NCI-H1417 treated with DMSO at 0.1 percent for 48 hours (cell line): Measurements from ENCODE around the gene TMEM255A.
"Not testable (repeated sequence)": the region's sequence is repeated elsewhere in the genome, so short reads cannot be mapped to it uniquely, and the experiment has no call there.

Experiments used
- DNase-seq: peaks from one replicate; lab custom pipeline; 2025; lab: John Stamatoyannopoulos, UW

The TMEM255A gene

GRCh38 chrX:120310861-120311726 is at the start of gene TMEM255A:
Gene TMEM255A, minus strand, starts transcription at chrX:120311461. Its CDS starts 152 bp downstream, at chrX:120311309.
- no peak for DNase-seq

- DNase-seq: peak; percentile 12
Measured at GRCh38 chrX:120358737-120359456, 47.6 kb upstream of the TMEM255A start.

- DNase-seq: no peak
Measured at GRCh38 chrX:120357186-120357585, 45.9 kb upstream of the TMEM255A start.

- DNase-seq: no peak
Measured at GRCh38 chrX:120356084-120356483, 44.8 kb upstream of the TMEM255A start.

GRCh38 chrX:120350450-120351138 is 39.3 kb upstream of the TMEM255A start:
- DNase-seq: no peak

- DNase-seq: not testable (repeated sequence)
Measured at GRCh38 chrX:120344566-120344965, 33.3 kb upstream of the TMEM255A start.

GRCh38 chrX:120336899-120337298 is 25.6 kb upstream of the TMEM255A start:
- no peak for DNase-seq

GRCh38 chrX:120335289-120335688 is 24.0 kb upstream of the TMEM255A start:
- no peak for DNase-seq

GRCh38 chrX:120334603-120335002 is 23.3 kb upstream of the TMEM255A start:
- DNase-seq: no peak

- DNase-seq: no peak
Measured at GRCh38 chrX:120334151-120334550, 22.9 kb upstream of the TMEM255A start.

- no peak for DNase-seq
Measured at GRCh38 chrX:120332394-120332793, 21.1 kb upstream of the TMEM255A start.

- DNase-seq: no peak
Measured at GRCh38 chrX:120331116-120331515, 19.9 kb upstream of the TMEM255A start.

- DNase-seq: no peak
Measured at GRCh38 chrX:120321520-120322281, 10.4 kb upstream of the TMEM255A start.

GRCh38 chrX:120318411-120318810 is 7.2 kb upstream of the TMEM255A start:
- DNase-seq: no peak

- DNase-seq: no peak
Measured at GRCh38 chrX:120316587-120317283, 5.5 kb upstream of the TMEM255A start.

- no peak for DNase-seq
Measured at GRCh38 chrX:120315776-120316175, 4.5 kb upstream of the TMEM255A start.

GRCh38 chrX:120311727-120312063 is 434 bp upstream of the TMEM255A start:
- no peak for DNase-seq

- DNase-seq: no peak
Measured at GRCh38 chrX:120309873-120310705, 1.2 kb downstream of the TMEM255A start.

- no peak for DNase-seq
Measured at GRCh38 chrX:120308959-120309872, 2.0 kb downstream of the TMEM255A start.
